ENCODE measurements around the gene PARP9. TPM values are rescaled to one million over a fixed set of nuclear protein-coding genes. Genes with fewer than 3 reads are reported as not detected.

Gene PARP9
- total RNA-seq, 4 donors from 2014 or later: 26.4 to 38.8 (median 31.2) TPM

GRCh38 chr3:122589297-122589696 lies 25.2 kb upstream of the PARP9 start:
- H3K27ac ChIP-seq: no peak overlapping the region
- no peaks in the 10 kb centered on the region for H3K4me1 ChIP-seq
- H3K36me3 ChIP-seq: no peaks in the 10 kb centered on the region
- H3K9me3 ChIP-seq: no peaks in the 10 kb centered on the region
- H3K27me3 ChIP-seq: no peaks in the 10 kb centered on the region
- no peak overlapping the region for H3K4me3 ChIP-seq
- TF ChIP-seq POLR2A (IDR thresholded peaks at IDR 0.05): no peak
- TF ChIP-seq, protein P1, sequence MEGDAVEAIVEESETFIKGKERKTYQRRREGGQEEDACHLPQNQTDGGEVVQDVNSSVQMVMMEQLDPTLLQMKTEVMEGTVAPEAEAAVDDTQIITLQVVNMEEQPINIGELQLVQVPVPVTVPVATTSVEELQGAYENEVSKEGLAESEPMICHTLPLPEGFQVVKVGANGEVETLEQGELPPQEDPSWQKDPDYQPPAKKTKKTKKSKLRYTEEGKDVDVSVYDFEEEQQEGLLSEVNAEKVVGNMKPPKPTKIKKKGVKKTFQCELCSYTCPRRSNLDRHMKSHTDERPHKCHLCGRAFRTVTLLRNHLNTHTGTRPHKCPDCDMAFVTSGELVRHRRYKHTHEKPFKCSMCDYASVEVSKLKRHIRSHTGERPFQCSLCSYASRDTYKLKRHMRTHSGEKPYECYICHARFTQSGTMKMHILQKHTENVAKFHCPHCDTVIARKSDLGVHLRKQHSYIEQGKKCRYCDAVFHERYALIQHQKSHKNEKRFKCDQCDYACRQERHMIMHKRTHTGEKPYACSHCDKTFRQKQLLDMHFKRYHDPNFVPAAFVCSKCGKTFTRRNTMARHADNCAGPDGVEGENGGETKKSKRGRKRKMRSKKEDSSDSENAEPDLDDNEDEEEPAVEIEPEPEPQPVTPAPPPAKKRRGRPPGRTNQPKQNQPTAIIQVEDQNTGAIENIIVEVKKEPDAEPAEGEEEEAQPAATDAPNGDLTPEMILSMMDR (IDR thresholded peaks at IDR 0.05): no peak
- DNase-seq: no peak

DNA sequence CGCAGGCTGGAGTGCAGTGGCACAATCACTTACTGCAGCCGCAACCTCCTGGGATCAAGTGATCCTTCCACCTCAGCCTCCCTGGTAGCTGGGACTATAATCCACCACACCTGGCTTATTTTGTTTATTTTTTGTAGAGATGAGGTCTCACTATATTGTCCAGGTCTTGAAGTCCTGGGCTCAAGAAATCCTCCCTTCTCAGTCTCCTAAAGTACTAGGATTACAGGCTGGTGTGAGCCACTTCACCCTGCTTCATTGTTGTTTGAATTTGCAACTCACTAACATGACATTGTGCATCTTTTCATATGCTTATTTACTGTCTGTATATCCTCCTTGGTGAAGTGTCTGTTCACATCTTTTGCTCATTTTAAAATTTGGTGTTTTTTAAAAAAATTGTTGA lies 23.5 kb upstream of the PARP9 start:
- H3K9me3 ChIP-seq: peaks cover 0 to 2% (median 0%) of the 10 kb centered on the region in 4 donors
- no peak for DNase-seq
- H3K4me1 ChIP-seq: no peaks in the 10 kb centered on the region
- H3K27me3 ChIP-seq: no peaks in the 10 kb centered on the region
- H3K27ac ChIP-seq: no peak overlapping the region
- no peak overlapping the region for H3K4me3 ChIP-seq
- TF ChIP-seq, protein P1 (IDR thresholded peaks at IDR 0.05): no peak
- TF ChIP-seq POLR2A (IDR thresholded peaks at IDR 0.05): no peak
- no peaks in the 10 kb centered on the region for H3K36me3 ChIP-seq

DNA sequence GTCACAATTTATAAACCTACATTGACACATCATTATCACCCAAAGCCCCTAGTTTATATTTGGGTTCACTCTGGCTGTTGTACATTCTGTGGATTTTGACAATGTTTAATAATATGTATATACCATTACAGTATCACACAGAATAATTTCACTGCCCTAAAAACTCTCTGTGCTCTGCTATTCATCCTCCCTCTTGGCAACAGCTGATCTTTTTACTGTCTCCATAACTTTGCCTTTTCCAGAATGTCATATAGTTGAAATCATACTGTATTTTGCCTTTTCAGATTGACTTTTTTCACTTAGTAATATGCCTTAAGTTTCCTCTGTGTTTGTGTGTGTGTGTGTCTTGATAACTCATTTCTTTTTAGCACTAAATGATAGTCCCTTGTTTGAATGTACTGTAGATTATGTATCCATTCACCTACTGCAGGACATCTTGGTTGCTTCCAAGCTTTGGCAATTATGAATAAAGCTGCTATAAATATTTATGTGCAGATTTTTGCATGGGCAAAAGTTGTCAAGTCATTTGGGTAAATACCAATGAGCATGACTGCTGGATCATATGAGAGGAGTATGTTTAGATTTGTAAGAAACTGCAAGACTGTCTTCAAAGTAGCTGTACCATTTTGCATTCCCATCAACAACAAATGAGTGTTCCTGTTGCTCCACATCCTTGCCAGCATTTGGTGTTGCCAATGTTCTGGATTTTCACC lies 22.8 kb upstream of the PARP9 start:
- Histone ChIP-seq H3K4me1 (no peaks in the 10 kb centered on the region), H3K27me3 (no peaks in the 10 kb centered on the region), H3K9me3 (peaks cover 0 to 9% (median 3%) of the 10 kb centered on the region in 4 donors), H3K4me3 (no peak overlapping the region), H3K27ac (no peak overlapping the region), H3K36me3 (no peaks in the 10 kb centered on the region)
- TF ChIP-seq, protein P1 (IDR thresholded peaks at IDR 0.05): no peak
- no peak for TF ChIP-seq POLR2A (IDR thresholded peaks at IDR 0.05)
- no peak for DNase-seq

- peaks cover 0 to 14% (median 4%) of the 10 kb centered on the region in 4 donors for H3K9me3 ChIP-seq
- no peak for TF ChIP-seq POLR2A (IDR thresholded peaks at IDR 0.05)
- TF ChIP-seq, protein P1 (IDR thresholded peaks at IDR 0.05): no peak
- no peak for DNase-seq
These were observed 22.0 kb upstream of the PARP9 start for GRCh38 chr3:122586098-122586497.

DNA sequence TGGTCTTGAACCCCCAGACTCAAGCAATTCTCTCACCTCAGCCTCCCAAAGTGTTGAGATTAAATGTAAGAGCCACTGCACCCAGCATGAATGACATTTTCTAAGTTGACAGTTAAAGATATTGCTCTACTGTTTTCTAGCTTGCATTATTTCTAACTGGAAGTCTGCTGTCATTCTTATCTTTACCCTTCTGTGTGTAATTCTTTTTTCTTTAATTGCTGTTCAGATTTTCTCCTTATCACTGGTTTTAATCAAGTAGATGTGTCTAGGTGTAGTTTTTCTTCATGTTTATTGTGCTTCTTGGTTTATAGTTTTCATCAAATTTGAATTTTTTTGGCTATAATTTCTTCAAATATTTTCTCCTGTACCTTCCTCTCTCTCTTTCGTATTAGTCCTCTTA lies 18.3 kb upstream of the PARP9 start:
- H3K27me3 ChIP-seq: no peaks in the 10 kb centered on the region
- no peaks in the 10 kb centered on the region for H3K36me3 ChIP-seq

More at GRCh38 chr3:122586098-122586497, 22.0 kb upstream of the PARP9 start:
- no peaks in the 10 kb centered on the region for H3K27me3 ChIP-seq
- H3K27ac ChIP-seq: no peak overlapping the region
- H3K36me3 ChIP-seq: no peaks in the 10 kb centered on the region
- H3K4me1 ChIP-seq: no peaks in the 10 kb centered on the region
- H3K4me3 ChIP-seq: no peak overlapping the region

More for the DNA sequence above, 18.3 kb upstream of the PARP9 start:
- no peak for DNase-seq
- H3K4me1 ChIP-seq: no peaks in the 10 kb centered on the region
- H3K4me3 ChIP-seq: no peak overlapping the region
- H3K9me3 ChIP-seq: peaks cover 0 to 14% (median 4%) of the 10 kb centered on the region in 4 donors
- no peak for TF ChIP-seq POLR2A (IDR thresholded peaks at IDR 0.05)
- TF ChIP-seq, protein P1 (IDR thresholded peaks at IDR 0.05): no peak
- no peak overlapping the region for H3K27ac ChIP-seq
